Right lobe of liver (tissue), 4 donors: ENCODE measurements around the gene GMIP.

Source experiments
- POLR2A ChIP-seq: fragments of 450-650 bp; IDR thresholded peaks from one replicate; pipeline ENCODE4 v1.6.1; 2017; ENCODE audit warnings: antibody characterized with exemption, mild to moderate bottlenecking
- TF ChIP-seq, protein P1 (sequence below), 4 donors: fragments of 200-600 bp in 3 of 4; fragments of 450-650 bp in 1 of 4; IDR thresholded peaks; one replicate each; pipeline versions ENCODE4 v1.5.1 to v1.8.0; 2016 to 2022; ENCODE audit warnings: antibody characterized with exemption in 4 of 4, mild to moderate bottlenecking in 2 of 4
- donor health status: DM: no; HTN: no; CAD: no.
- donor health status: DM: no; HTN: no; CAD: no.
- donor health status: DM: no; HTN: yes; CAD: no.

DNA sequence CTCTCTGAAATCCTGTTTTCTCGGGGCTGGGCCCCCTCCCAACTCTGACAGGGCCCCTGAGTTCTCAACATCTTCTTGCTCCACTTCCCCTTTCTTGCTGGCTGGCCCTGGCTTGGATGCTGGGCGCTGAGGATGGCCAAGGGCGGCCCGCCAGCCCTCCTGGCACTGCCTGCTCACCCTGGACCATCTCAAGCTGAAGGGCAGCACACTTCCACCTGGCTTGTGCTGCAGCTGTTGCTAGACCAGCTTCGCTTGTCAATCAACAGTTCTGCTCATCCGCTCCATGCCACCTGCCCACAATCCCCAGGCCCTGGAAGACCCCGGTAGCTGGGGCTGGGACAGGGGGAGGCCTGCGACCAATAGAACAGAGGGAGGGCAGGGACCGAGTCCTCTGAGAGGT, 6.9 kb upstream of the GMIP start:
- TF ChIP-seq POLR2A, result no peak
- TF ChIP-seq, protein P1, sequence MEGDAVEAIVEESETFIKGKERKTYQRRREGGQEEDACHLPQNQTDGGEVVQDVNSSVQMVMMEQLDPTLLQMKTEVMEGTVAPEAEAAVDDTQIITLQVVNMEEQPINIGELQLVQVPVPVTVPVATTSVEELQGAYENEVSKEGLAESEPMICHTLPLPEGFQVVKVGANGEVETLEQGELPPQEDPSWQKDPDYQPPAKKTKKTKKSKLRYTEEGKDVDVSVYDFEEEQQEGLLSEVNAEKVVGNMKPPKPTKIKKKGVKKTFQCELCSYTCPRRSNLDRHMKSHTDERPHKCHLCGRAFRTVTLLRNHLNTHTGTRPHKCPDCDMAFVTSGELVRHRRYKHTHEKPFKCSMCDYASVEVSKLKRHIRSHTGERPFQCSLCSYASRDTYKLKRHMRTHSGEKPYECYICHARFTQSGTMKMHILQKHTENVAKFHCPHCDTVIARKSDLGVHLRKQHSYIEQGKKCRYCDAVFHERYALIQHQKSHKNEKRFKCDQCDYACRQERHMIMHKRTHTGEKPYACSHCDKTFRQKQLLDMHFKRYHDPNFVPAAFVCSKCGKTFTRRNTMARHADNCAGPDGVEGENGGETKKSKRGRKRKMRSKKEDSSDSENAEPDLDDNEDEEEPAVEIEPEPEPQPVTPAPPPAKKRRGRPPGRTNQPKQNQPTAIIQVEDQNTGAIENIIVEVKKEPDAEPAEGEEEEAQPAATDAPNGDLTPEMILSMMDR (IDR thresholded peaks at IDR 0.05), result no peak
